CD4-positive, alpha-beta T cell treated with Interleukin-6 for 4 hours (primary cell): ENCODE measurements around the gene KCND2.

Source experiments
- DNase-seq: peaks from one replicate; pipeline ENCODE4 v3.0.0-alpha.2; 2020; ENCODE audit warnings: mixed read lengths

KCND2 gene

DNA sequence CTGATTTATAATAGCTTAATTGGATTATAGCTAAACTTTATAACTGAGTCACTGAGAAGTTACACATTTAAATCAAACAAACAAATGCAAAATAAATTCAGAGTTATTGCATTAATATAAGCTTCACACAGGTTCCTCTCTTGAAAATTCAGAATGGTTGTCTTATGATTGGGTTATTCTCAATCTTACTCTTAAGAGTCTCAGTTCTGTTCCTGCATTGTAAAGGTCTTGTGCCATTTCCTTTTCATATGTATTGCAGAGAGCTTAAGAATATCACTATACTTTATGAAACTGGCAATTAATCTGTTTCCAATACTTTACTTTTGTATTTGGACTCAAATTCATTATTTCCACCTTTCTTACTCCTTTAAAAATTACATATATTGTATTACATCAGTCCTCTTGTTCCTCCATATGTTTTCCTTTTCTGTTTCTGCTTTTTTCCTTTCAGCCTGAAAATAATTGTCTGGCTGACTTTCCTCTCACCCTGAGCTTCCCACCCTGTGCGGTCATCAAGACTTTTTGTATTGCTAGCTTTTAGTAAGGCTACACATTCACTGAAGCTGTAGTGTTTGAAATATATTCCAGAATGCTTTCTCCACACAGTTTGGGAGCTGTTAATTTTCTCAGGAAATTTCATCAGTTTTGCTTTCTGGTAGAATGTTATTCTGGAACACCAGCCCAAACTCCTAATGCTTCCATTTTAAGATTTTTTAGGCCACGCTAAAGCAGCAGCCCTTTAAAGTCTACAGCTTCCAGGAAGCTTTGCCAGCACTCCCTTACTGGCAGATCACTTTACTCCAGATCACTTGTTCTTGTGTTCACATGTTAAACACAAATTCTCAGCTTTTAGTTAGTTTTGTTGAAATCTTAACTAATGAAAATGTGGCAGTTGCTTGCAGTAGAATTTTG lies 139.4 kb downstream of the KCND2 start:
- DNase-seq, result no peak

DNA sequence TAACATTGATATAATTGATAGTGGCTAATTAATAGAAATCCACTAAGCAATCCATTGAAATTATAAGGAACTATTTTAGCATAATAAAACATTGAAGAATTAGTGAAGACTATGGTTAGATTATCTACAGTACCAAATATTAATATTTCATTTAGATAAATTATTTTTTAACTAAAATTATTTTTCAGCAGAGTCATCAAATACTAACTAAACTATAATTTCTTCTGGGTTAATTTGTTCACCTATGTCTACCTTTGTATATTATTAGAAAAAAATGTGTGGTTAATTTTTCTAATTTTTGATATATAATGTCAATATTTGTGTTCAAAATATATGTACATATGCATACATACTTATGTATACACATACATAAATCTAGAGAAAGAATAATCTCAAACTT lies 140.2 kb downstream of the KCND2 start:
- no peak for DNase-seq

DNA sequence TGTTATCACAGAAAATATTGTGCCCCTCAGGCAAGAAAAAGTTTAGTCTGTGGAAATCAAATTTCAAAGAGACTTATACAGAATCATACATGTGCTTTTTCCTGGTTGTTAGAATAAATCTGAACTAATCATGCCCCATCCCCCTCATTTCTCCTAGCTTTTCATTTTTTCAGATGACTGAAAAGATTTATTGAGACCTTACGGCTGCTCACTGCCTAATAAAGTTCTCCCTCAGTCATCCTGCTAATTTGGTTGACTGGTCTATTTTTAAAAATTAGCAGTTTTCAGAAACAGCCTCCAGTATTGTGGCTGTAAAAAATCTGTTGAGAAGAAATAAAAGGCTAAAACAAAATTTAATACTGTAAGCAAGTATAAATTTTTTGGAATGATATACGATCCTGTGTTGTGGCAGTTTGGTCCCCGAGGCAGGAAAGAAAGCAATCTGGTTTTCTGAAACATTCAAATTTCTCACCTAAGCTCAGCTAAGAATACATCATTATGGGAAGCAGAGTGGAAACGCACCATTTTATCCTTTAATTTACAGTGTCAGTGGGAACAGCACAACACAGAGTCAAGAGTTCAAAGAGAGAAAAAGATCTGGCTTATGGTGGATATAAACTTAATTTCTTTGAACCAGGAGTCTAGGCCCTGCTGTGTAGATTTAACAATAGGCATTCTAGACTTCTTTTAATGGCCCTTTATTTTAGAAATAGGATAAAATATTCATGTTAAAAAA lies 144.4 kb downstream of the KCND2 start:
- DNase-seq, result no peak

DNA sequence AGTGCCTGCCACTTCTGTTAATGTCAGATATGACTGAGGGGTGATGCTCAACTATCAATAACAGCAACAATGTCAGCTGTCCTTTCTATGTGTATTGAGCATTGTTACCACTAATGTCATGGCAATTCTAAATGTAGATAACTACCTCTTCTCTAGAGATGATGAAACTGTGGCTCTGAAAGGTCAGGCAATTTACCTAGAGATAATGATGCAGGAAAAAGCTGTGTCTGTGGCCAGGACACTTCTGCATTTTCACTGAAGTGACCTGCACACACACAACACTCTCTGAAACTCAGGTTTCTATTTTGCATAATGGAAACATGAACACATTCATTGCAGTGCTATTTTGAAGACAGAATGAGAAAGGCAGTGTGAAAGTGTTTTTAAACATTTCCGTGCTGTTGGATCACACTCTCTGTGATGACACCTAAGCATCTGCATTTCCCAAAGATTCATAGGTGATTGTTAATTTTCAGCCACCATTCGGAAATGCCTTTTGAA lies 148.2 kb downstream of the KCND2 start:
- no peak for DNase-seq

DNA sequence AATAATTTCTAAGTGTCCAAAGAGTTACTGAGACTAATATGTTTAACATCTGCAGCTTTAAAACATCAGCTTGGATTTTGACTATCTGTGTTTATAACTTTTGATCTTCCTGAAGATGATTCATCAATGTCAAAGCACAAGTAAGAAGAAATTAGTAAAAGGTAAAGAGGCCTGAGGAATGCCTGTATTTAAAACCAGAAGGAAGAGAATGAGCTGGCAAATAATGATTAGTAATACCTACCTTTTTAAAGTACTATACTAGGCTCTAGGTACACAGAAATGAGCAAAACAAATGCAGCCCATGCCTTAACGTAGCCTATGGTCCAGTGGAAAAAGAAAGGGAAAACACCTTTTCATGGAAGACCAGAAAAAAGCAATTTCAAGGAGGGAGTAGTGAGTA lies 158.0 kb downstream of the KCND2 start:
- no peak for DNase-seq

DNA sequence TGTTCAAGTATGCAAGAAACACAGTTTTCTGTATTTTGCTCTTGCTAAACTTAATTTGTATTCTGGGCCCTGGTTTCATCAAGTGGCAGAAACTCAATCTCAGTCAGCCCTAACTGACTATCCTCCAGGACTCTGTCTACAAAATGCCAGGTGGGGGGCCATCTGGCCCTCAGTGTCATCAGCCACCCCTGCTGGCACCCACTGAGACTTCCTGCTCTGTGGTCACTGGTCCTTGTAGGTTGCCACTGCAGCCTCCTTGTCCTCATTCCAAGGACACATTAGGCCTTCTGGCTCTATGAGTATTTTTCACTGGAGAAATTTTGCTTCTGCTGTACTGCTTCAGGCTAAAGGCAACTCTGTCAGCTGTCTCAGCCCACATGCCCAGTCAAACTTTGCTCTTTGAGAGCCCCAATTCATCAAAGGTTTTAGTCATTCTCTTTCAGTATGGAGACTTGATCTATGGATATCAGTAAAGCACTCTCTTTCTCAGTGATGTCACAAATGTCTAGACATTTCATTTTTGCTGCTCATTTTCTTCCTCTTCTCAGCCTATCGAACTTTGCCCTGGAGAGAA lies 163.6 kb downstream of the KCND2 start:
- no peak for DNase-seq

DNA sequence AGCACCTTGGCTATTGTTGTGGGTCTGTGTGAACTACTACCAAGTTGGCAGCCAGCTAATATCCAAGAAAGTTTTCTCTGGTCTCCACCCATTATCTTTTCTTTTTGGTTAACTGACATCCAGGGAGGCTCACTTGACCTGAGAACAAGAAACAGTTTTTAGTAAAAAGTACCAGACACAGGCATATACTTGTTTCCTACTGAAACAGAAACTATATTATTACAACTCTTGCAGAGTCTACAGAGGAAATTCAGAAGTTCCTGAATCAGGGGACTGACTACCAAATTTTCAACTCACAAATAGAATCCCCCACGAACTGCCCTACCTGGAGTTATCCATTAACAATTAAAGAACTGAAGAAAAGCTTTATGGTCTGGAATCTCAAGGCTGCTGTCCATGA lies 168.9 kb downstream of the KCND2 start:
- no peak for DNase-seq

DNA sequence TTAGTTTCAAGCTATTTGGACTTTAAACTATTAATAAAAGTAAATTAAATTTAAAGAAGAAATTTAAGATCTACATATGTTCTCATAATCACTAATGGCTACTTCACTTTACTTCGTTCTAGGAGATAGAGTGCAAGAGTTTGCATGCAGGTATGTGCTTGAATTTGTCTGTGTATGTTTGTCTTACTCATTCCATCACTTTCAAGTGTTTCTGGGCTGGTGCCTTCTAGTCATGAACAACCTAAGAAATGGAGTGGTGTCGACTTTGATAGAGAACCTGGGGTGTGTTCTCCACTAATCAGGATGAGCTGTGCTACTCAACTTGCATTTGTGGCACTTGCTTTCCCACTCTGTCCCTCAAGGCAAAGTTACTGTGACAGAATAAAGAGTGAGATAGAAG lies 169.9 kb downstream of the KCND2 start:
- no peak for DNase-seq

DNA sequence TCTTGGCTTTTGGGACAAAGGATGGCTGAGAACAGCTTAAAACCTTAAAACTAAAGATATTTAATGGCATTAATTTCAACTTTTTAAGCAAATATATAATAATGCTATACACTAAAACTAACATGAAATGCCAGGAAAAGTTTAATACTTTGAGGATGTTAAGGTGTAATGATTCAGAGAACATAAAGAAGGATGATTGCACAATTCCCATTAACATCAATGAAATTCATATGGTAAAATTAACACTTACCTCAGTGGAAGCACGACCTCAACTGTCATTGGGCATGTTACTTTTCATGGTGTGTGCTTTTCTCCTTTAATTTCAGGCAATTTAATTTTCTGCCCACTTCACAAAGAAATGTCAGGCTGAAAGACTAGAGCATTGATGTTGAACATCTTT lies 171.7 kb downstream of the KCND2 start:
- no peak for DNase-seq

DNA sequence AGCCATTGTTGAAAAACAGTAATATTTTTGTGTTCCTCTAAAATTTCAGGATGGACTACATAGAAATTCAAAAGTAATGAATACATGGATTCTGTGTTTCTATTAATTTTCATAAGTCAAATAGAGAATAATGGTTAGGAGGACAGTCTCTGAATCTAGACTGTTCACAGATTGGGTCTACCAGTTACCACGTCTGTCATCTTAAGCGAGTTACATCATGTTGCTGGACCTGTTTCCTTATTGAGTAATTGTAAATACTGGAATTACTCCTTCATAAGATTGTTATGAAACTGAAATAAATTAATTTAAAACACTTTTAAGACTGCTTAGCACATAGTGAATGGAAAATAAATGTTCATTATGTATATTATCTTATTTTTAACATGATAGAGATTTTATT lies 172.3 kb downstream of the KCND2 start:
- no peak for DNase-seq

DNA sequence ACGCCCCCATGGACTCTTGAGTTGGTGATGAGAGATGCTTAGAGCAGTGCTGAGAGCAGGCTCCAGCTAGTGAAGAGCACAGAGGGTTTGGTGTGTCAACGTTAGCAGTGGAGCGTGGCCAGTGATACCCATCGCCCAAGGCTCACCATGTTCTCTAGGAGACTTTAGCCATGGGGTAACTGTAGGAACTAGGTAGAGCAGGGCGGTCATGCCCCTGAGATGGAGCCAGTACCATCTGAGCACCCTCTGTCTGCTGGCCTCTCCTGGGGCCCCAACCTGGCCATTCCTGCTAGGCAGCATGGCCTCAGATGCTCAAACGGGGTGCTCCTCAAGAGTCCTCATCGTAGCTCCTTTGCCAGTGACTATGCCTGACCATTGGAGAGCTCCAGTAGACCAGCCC lies 179.7 kb downstream of the KCND2 start:
- no peak for DNase-seq

DNA sequence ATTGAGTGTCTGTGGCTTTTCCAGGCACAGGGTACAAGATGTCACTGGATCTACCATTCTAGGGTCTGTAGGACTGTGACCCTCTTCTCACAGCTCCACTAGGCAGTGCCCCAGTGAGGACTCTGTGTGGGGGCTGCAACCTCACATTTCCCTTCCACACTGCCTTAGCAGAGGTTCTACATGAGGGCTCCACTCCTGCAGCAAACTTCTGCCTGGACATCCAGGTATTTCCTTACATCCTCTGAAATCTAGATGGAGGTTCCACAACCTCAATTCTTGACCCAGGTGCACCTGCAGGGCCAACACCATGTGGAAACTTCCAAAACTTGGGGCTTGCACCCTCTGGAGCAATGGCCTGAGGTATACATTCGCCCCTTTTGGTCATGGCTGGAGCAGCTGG lies 183.7 kb downstream of the KCND2 start:
- DNase-seq, result no peak

DNA sequence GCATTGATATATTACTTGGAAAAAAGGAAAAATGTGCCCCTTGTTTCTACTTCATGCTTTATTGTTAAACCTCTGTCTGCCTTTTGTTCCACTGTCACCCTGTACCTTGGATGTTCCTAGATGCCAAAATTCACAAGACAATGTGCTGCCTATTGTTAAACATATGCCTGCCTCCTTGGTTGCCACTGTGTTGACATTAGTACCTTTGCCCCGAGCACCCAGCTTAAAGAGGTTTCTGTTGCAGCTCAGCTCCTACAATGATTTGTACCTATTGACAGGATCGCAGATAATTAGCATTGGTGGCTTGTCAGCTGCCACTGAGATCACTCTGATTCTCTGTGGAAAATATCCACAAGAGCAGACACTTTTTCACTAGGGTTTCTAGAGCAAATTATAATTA lies 188.0 kb downstream of the KCND2 start:
- no peak for DNase-seq

DNA sequence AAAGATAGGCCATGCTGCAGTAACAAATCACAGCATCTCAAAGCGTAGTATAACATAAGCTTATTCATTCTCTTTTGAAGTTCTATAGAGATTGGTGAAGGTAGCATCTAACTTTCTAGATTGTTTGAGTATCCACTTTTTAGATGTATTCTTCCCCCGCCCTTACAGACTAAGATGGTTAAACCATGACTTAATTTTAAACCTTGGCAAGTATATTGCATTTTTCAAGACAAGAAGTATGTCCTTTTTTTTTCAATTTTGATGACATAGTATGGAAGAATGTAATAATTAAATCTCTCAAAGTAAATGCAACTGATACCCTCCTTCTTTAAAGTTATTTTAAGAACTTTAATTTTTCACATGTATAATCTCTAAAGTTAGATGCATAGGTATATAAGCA lies 190.0 kb downstream of the KCND2 start:
- no peak for DNase-seq

DNA sequence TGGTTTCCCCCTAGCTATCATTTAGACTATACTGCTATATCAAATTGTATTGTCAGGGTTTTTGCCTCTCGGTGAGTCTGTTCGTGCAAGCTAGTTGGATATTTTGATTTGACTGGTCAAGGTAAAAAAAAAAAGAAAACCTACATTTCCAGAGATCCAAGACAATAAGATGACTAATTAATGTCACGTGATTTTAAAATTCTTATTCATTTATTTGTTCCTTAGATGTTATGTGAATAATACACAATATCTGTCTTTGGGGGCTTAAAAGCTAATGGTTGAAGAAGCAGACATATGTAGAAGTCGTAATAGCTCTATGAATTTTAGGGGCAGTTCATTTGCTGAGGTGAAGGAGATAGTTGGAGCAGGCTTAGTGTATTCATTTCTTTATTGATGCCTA lies 191.1 kb downstream of the KCND2 start:
- no peak for DNase-seq

DNA sequence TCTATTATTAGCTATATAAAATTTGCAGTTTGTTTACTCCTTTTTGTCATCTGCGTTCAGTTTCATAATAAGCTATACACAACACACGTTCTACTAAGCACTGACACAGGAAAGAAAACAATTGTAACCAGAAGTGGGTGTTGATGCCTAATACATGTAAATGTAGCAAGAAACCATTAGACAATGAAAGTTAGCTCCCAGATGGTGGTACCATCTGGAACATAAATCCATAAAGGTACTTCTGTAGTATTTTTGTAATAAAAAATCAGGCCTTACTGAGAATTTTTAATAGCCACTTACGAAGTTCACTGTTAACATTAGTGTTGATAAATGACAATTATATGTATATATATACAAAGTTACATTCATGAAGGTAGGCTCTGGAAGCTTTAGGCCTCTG lies 194.7 kb downstream of the KCND2 start:
- DNase-seq, result no peak

DNA sequence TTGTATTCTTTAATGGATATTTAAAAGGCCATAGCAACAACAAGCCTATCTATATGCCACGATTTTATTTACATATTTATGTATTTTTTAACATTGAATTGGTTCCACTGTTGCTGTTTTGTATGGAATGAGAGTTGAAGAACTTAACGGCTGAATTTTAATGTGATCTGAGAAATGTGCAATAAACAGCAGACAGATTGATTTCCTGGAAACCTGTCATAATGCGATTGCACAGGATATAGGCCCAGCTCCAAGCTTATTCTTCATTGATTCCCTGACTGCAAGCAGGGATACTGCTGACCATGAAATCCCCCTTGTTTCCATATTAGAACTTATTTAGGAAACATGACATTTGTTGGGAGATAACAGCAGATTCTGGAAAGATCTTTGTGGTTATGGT lies 195.6 kb downstream of the KCND2 start:
- DNase-seq, result no peak

DNA sequence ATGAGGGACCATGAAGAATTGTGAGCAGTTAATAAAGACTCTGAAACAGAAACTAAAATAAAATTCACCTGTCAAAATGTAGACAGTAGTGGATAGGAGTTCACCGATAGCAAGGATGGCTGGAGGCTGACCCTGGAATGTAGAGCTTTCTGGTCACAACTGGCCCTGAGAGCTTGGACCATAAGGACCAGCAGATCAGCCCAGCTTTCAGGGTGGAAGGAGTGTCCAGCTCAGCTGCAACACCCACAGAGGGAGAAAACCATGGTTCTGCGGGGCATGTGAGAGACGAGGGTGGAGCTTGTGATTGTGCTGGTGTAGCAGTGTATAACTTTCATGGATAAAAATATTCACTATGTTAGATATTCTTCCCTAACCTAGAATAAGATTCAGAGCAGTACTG lies 199.9 kb downstream of the KCND2 start:
- no peak for DNase-seq

DNA sequence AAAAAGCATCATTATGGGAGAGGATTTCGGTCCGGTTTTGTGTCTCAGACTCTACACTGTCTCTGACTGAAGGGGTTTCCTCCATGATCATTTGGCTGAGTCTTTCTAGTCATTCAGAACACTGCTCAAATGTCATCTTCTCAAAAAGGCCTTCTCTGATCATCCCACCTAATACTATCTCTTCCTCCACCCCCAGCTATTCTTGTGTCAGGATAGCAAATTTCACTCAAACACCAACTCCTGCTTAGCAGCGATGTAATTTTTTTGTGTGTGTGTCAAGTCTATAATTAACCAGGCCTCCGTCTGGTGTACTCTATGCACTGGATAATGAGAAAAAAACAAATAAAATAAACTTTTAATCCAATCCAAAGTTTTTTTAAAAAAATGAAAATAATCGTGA lies 200.4 kb downstream of the KCND2 start:
- no peak for DNase-seq

DNA sequence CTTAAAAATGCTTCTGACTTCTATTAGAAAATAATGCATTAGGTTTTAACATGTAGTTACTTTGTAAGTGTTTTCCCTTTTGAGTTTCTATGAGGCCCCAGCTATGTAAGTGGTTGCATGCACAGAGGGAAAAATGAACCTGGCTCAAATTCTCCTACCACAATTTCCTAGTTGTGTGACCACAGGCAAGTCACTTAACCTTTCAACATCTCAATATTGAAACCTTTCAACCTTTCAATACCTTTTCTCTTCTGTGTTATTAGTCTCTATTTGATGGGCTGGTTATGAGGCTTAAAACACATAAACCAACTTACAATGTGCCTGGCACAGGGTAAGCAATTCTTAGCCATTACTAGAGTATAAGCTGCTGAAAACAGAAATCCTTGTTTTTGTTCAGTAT lies 203.0 kb downstream of the KCND2 start:
- no peak for DNase-seq

DNA sequence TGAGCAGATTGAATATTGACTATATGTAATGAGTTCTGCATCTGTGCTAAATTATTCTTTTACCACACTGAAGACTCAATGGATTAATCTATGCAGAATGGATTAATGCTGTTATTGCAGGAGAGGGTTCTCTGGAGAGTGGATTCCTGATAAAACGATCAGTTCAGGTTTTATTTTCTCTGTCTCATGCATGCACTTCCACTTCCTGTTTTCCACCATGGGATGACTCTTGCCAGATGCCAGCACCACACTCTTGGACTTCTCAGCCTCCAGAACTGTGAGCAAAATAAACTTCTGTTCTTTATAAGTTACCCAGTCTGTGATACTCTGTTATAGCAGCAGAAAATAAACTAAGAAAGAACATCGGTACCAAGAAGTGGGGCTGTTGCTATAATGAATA lies 207.5 kb downstream of the KCND2 start:
- DNase-seq, result no peak

DNA sequence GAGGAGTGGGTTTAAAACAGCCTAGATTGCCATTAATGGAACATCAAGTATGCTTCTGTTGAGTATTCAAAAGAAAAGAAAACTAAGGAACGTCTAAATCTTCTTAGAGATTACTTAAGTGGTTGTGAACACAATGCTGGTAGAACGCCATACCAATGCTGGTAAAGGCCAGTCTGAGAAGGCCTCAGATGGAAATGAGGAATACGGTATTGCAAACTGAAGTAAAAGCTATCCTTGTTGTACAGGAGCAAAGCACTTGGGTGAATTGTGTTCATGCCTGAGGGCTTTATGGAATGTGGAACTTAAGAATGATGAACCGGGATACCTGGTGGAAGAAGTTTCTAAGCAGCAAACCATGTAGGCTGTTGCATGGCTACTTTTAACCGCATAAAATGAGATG lies 208.0 kb downstream of the KCND2 start:
- DNase-seq, result no peak

DNA sequence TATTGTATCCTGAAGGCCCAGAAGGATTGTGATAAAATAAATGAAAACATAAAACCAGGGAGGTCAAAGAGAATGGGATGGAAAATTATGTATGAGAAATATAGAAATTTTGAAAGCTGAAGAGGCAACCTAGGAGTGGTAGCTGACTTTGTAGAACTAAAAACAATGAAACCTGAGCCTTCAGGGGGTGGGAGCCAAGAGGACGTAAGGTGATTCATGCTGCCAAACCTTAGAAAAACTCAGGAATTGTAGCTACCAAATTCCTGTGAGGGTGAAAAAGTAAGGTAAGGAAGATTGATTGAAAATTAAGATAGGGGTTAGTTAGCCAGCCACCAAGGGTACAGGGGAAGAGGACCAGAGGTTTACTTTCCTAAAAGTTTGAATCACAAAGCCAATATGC lies 213.2 kb downstream of the KCND2 start:
- DNase-seq, result no peak

DNA sequence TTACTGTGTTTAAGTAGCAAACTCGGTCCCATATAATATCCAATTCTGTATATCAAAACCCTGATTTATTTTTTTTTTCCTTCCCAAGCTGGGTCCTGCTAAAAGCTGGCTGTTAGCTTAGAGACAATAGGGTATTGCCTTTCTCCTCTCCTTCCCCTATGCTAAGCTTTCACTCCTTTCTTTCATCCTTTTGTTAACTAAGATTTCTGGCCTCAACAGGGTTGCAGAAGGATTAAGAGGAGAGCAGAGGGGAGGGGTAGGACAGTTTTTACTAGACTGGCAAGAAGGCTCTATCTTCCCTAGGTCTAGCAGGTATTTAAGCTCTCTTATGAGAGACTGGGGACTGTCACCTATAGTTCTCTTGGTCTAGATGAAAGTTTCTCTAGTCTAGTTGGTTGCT lies 229.2 kb downstream of the KCND2 start:
- no peak for DNase-seq
